Esophagus squamous epithelium (tissue), 4 donors: ENCODE measurements around the gene SBNO1.

Source experiments
- POLR2A ChIP-seq, 4 donors: fragments of 450-650 bp; IDR thresholded peaks; one replicate each; pipeline ENCODE4 v1.6.1; 2017; ENCODE audit warnings: antibody characterized with exemption in 4 of 4, mild to moderate bottlenecking in 4 of 4, moderate library complexity in 3 of 4
- TF ChIP-seq, protein P1 (sequence below), 6 experiments: fragments of 450-650 bp in 4 of 6; fragments of 200-600 bp in 2 of 6; sonication (generic) in 2 of 6; IDR thresholded peaks; one replicate each; pipeline ENCODE4 v1.5.1; 2016 to 2019; ENCODE audit warnings: antibody characterized with exemption in 6 of 6, mild to moderate bottlenecking in 4 of 6, moderate library complexity in 4 of 6

DNA sequence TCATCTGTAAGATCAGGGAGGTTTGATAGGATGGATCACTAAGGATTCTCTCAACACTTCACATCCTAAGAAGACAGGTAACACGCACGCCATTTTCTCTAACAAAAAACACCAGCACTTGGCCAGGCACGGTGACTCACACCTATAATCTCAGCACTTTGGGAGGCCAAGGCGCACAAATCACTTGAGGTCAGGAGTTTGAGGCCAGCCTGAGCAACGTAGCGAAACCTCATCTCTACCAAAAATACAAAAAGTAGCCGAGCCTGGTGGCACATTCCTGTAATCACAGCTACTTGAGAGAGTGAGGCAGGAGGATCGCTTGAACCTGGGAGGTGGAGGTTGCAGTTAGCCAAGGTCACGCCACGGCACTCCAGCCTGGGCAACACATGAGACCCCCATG is 82.5 kb downstream of the SBNO1 start:
- TF ChIP-seq, protein P1, sequence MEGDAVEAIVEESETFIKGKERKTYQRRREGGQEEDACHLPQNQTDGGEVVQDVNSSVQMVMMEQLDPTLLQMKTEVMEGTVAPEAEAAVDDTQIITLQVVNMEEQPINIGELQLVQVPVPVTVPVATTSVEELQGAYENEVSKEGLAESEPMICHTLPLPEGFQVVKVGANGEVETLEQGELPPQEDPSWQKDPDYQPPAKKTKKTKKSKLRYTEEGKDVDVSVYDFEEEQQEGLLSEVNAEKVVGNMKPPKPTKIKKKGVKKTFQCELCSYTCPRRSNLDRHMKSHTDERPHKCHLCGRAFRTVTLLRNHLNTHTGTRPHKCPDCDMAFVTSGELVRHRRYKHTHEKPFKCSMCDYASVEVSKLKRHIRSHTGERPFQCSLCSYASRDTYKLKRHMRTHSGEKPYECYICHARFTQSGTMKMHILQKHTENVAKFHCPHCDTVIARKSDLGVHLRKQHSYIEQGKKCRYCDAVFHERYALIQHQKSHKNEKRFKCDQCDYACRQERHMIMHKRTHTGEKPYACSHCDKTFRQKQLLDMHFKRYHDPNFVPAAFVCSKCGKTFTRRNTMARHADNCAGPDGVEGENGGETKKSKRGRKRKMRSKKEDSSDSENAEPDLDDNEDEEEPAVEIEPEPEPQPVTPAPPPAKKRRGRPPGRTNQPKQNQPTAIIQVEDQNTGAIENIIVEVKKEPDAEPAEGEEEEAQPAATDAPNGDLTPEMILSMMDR (IDR thresholded peaks at IDR 0.05): no peak
- no peak for TF ChIP-seq POLR2A (IDR thresholded peaks at IDR 0.05)
